Measurements from ENCODE around the gene VTI1A. TPM values are rescaled to one million over a fixed set of nuclear protein-coding genes. Genes with fewer than 3 reads are reported as not detected.

The VTI1A gene
- total and polyA plus RNA-seq, 4 donors, result 5.5 to 26.9 (median 13.1) TPM

DNA sequence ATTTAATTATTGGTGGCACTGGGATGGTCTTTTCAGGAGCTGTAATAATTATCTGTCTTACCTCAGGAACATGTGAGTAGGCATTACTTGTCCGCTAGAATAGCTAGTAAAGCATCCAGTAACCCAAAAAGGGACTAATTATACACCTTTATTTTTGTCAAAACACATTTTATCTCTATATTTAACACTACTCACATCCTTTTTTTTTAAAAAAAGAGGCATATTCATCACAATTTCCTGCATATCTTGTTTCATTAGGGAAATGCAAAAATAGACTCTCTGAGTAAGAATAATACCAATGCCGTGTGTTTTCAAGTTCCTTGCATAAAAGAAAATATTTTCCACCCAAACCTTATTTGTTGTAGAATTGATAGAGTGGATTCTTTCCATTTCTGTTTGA, 99.5 kb downstream of the VTI1A start:
- Histone ChIP-seq H3K9me3 (ENCODE audit: control insufficient read depth in 4 of 4, low read length in 3 of 4) (no peaks in the 10 kb centered on the region), H3K4me3 (ENCODE audit: low read depth in 1 of 3, low read length in 3 of 3) (no peak overlapping the region), H3K9ac (ENCODE audit: low read depth in 1 of 2, low read length in 2 of 2) (no peak overlapping the region), H3K27ac (ENCODE audit: low read depth in 1 of 2, low read length in 2 of 2) (no peak overlapping the region), H3K27me3 (ENCODE audit: control insufficient read depth in 4 of 4, insufficient read depth in 4 of 4, low read length in 3 of 4) (no peaks in the 10 kb centered on the region), H3K36me3 (ENCODE audit: control insufficient read depth in 4 of 4, insufficient read depth in 3 of 4, low read depth in 1 of 4, low read length in 3 of 4) (no peaks in the 10 kb centered on the region), H3K4me1 (ENCODE audit: control insufficient read depth in 4 of 4, insufficient read depth in 4 of 4, low read length in 3 of 4) (no peaks in the 10 kb centered on the region)
- 81% methylated on average over 2 of the region's 2 CpGs for WGBS
- TF ChIP-seq, protein P1, sequence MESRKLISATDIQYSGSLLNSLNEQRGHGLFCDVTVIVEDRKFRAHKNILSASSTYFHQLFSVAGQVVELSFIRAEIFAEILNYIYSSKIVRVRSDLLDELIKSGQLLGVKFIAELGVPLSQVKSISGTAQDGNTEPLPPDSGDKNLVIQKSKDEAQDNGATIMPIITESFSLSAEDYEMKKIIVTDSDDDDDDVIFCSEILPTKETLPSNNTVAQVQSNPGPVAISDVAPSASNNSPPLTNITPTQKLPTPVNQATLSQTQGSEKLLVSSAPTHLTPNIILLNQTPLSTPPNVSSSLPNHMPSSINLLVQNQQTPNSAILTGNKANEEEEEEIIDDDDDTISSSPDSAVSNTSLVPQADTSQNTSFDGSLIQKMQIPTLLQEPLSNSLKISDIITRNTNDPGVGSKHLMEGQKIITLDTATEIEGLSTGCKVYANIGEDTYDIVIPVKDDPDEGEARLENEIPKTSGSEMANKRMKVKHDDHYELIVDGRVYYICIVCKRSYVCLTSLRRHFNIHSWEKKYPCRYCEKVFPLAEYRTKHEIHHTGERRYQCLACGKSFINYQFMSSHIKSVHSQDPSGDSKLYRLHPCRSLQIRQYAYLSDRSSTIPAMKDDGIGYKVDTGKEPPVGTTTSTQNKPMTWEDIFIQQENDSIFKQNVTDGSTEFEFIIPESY (IDR thresholded peaks at IDR 0.05), result no peak
- TF ChIP-seq, protein P2, sequence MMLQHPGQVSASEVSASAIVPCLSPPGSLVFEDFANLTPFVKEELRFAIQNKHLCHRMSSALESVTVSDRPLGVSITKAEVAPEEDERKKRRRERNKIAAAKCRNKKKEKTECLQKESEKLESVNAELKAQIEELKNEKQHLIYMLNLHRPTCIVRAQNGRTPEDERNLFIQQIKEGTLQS (IDR thresholded peaks at IDR 0.05), result no peak
- no peak for TF ChIP-seq YY1 (IDR thresholded peaks at IDR 0.05)
- no peak for TF ChIP-seq HNF4G (IDR thresholded peaks at IDR 0.05)
- TF ChIP-seq RAD21 (IDR thresholded peaks at IDR 0.05), result no peak
- no peak for TF ChIP-seq FOXA1 (IDR thresholded peaks at IDR 0.05)
- TF ChIP-seq HNF4A (conservative IDR thresholded peaks at IDR 0.05), result no peak
- TF ChIP-seq GABPA (IDR thresholded peaks at IDR 0.05 in 1 of 2, conservative IDR thresholded peaks at IDR 0.05 in 1 of 2), result no peak
- no peak for TF ChIP-seq SP1 (IDR thresholded peaks at IDR 0.05)
- no peak for DNase-seq (ENCODE audit: low spot score)

DNA sequence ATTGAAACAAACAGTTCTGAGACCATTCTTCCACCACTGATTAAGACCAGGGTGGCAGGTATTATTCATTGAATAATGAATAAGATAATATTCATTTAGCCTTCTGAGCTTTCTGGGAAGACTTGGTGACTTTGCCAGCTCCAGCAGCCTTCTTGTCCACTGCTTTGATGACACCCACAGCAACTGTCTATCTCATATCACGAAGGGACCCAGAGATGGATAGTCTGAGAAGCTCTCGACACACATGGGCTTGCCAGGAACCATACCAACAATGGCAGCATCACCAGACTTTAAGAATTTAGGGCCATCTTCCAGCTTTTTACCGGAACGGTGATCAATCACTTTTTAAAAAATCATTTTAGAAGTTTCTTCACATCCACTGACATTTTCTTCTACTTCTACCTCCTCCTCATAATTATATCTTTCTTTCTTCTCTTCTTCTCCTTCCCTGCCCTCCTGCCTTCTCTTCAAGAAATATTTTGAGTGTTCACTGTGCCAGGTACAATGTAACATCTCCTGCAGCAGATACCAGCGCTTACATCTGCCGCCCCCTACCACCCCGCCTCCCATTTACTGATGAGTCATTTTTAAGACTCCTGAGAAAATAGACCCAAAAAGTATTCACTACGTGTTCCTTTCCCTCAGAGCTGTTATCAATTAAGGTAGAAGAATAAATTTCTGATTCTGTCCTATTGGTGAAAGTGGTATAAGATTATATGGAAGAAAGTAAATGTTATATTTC, 101.7 kb downstream of the VTI1A start:
- Histone ChIP-seq H3K36me3 (ENCODE audit: control insufficient read depth in 4 of 4, insufficient read depth in 3 of 4, low read depth in 1 of 4, low read length in 3 of 4) (no peaks in the 10 kb centered on the region), H3K9ac (ENCODE audit: low read depth in 1 of 2, low read length in 2 of 2) (no peak overlapping the region), H3K27me3 (ENCODE audit: control insufficient read depth in 4 of 4, insufficient read depth in 4 of 4, low read length in 3 of 4) (no peaks in the 10 kb centered on the region), H3K9me3 (ENCODE audit: control insufficient read depth in 4 of 4, low read length in 3 of 4) (no peaks in the 10 kb centered on the region), H3K4me1 (ENCODE audit: control insufficient read depth in 4 of 4, insufficient read depth in 4 of 4, low read length in 3 of 4) (peaks cover 0 to 3% (median 1%) of the 10 kb centered on the region in 4 donors), H3K27ac (ENCODE audit: low read depth in 1 of 2, low read length in 2 of 2) (no peak overlapping the region), H3K4me3 (ENCODE audit: low read depth in 1 of 3, low read length in 3 of 3) (no peak overlapping the region)
- TF ChIP-seq RAD21 (IDR thresholded peaks at IDR 0.05), result no peak
- TF ChIP-seq, protein P3, sequence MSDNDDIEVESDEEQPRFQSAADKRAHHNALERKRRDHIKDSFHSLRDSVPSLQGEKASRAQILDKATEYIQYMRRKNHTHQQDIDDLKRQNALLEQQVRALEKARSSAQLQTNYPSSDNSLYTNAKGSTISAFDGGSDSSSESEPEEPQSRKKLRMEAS (IDR thresholded peaks at IDR 0.05), result no peak
- TF ChIP-seq JUND (IDR thresholded peaks at IDR 0.05), result no peak
- TF ChIP-seq, protein P1 (IDR thresholded peaks at IDR 0.05), result no peak
- no peak for TF ChIP-seq RXRA (IDR thresholded peaks at IDR 0.05)
- TF ChIP-seq HNF4A (conservative IDR thresholded peaks at IDR 0.05), result no peak
- TF ChIP-seq EGR1 (IDR thresholded peaks at IDR 0.05; ENCODE audit: low read depth in 2 of 2), result no peak
- no peak for TF ChIP-seq HNF4G (IDR thresholded peaks at IDR 0.05)
- TF ChIP-seq, protein P4, sequence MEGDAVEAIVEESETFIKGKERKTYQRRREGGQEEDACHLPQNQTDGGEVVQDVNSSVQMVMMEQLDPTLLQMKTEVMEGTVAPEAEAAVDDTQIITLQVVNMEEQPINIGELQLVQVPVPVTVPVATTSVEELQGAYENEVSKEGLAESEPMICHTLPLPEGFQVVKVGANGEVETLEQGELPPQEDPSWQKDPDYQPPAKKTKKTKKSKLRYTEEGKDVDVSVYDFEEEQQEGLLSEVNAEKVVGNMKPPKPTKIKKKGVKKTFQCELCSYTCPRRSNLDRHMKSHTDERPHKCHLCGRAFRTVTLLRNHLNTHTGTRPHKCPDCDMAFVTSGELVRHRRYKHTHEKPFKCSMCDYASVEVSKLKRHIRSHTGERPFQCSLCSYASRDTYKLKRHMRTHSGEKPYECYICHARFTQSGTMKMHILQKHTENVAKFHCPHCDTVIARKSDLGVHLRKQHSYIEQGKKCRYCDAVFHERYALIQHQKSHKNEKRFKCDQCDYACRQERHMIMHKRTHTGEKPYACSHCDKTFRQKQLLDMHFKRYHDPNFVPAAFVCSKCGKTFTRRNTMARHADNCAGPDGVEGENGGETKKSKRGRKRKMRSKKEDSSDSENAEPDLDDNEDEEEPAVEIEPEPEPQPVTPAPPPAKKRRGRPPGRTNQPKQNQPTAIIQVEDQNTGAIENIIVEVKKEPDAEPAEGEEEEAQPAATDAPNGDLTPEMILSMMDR (IDR thresholded peaks at IDR 0.05; ENCODE audit: low read depth, low read length, missing input control), result no peak
- TF ChIP-seq, protein P5, sequence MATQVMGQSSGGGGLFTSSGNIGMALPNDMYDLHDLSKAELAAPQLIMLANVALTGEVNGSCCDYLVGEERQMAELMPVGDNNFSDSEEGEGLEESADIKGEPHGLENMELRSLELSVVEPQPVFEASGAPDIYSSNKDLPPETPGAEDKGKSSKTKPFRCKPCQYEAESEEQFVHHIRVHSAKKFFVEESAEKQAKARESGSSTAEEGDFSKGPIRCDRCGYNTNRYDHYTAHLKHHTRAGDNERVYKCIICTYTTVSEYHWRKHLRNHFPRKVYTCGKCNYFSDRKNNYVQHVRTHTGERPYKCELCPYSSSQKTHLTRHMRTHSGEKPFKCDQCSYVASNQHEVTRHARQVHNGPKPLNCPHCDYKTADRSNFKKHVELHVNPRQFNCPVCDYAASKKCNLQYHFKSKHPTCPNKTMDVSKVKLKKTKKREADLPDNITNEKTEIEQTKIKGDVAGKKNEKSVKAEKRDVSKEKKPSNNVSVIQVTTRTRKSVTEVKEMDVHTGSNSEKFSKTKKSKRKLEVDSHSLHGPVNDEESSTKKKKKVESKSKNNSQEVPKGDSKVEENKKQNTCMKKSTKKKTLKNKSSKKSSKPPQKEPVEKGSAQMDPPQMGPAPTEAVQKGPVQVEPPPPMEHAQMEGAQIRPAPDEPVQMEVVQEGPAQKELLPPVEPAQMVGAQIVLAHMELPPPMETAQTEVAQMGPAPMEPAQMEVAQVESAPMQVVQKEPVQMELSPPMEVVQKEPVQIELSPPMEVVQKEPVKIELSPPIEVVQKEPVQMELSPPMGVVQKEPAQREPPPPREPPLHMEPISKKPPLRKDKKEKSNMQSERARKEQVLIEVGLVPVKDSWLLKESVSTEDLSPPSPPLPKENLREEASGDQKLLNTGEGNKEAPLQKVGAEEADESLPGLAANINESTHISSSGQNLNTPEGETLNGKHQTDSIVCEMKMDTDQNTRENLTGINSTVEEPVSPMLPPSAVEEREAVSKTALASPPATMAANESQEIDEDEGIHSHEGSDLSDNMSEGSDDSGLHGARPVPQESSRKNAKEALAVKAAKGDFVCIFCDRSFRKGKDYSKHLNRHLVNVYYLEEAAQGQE (IDR thresholded peaks at IDR 0.05), result no peak
- TF ChIP-seq FOXA1 (IDR thresholded peaks at IDR 0.05), result no peak
- TF ChIP-seq YY1 (IDR thresholded peaks at IDR 0.05), result no peak
- TF ChIP-seq FOXA2 (IDR thresholded peaks at IDR 0.05), result no peak
- TF ChIP-seq TAF1 (conservative IDR thresholded peaks at IDR 0.05), result no peak
- TF ChIP-seq NR2F2 (IDR thresholded peaks at IDR 0.05), result no peak
- TF ChIP-seq, protein P2 (IDR thresholded peaks at IDR 0.05), result no peak
- TF ChIP-seq SP1 (IDR thresholded peaks at IDR 0.05), result no peak
- TF ChIP-seq GABPA (IDR thresholded peaks at IDR 0.05 in 1 of 2, conservative IDR thresholded peaks at IDR 0.05 in 1 of 2), result no peak
- 98% methylated on average over 8 of the region's 8 CpGs for WGBS
- DNase-seq (ENCODE audit: low spot score), result no peak

Data from liver (tissue), 9 donors.